ENCODE data around the gene ABCC8.

Gene ABCC8

DNA sequence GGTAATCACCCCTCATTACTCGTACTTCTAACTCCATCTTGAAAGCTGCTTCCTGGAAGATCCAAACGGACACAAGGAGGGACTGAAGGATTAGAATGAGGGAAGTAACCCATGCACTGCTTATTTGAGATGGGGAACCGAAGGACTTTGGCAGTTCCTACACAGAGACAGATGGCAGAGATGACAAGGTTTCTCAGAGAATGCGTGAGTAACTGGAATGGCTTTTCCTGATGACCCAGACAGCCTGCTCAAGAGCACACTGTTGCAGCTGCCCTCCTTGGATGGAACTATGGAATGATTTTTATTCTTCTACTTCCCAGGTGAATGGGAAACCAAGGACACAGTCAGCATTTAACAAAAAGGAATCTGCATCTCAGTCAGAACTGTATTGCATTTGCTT is 95.5 kb downstream of the ABCC8 start:
- no peak overlapping the region for H3K4me3 ChIP-seq (ENCODE audit: low read depth, low read length, poor library complexity, severe bottlenecking)
- peaks cover 11% of the 10 kb centered on the region for H3K4me1 ChIP-seq (ENCODE audit: insufficient read depth, low read length, severe bottlenecking)
- H3K27me3 ChIP-seq (ENCODE audit: insufficient read depth, low read length), result no peaks in the 10 kb centered on the region
- no peak overlapping the region for H2AFZ ChIP-seq (ENCODE audit: low read length)
- peaks cover 67% of the 10 kb centered on the region for H3K36me3 ChIP-seq (ENCODE audit: insufficient read depth, low read length)
- TF ChIP-seq, protein P1, sequence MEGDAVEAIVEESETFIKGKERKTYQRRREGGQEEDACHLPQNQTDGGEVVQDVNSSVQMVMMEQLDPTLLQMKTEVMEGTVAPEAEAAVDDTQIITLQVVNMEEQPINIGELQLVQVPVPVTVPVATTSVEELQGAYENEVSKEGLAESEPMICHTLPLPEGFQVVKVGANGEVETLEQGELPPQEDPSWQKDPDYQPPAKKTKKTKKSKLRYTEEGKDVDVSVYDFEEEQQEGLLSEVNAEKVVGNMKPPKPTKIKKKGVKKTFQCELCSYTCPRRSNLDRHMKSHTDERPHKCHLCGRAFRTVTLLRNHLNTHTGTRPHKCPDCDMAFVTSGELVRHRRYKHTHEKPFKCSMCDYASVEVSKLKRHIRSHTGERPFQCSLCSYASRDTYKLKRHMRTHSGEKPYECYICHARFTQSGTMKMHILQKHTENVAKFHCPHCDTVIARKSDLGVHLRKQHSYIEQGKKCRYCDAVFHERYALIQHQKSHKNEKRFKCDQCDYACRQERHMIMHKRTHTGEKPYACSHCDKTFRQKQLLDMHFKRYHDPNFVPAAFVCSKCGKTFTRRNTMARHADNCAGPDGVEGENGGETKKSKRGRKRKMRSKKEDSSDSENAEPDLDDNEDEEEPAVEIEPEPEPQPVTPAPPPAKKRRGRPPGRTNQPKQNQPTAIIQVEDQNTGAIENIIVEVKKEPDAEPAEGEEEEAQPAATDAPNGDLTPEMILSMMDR (IDR thresholded peaks at IDR 0.05; ENCODE audit: low read length), result no peak
- no peak for TF ChIP-seq EZH2 (IDR thresholded peaks at IDR 0.05; ENCODE audit: borderline replicate concordance, low read length)
- no peaks in the 10 kb centered on the region for H3K79me2 ChIP-seq (ENCODE audit: insufficient read depth, low read length)
- H3K27ac ChIP-seq (ENCODE audit: low read depth, low read length, poor library complexity, severe bottlenecking), result no peak overlapping the region
- H3K4me2 ChIP-seq (ENCODE audit: low read length), result no peak overlapping the region
- no peaks in the 10 kb centered on the region for H3K9me2 ChIP-seq (ENCODE audit: low read depth, low read length)
- no peak overlapping the region for H3K9ac ChIP-seq (ENCODE audit: low read length)
- H4K20me1 ChIP-seq (ENCODE audit: insufficient read depth, low read length), result no peaks in the 10 kb centered on the region
- no peaks in the 10 kb centered on the region for H3F3A ChIP-seq (ENCODE audit: insufficient read depth, low read length)
- 0 out of 2 replicates have a peak, but pooled peaks cover 4% of the 10 kb centered on the region for H3K9me3 ChIP-seq (ENCODE audit: low read length)

DNA sequence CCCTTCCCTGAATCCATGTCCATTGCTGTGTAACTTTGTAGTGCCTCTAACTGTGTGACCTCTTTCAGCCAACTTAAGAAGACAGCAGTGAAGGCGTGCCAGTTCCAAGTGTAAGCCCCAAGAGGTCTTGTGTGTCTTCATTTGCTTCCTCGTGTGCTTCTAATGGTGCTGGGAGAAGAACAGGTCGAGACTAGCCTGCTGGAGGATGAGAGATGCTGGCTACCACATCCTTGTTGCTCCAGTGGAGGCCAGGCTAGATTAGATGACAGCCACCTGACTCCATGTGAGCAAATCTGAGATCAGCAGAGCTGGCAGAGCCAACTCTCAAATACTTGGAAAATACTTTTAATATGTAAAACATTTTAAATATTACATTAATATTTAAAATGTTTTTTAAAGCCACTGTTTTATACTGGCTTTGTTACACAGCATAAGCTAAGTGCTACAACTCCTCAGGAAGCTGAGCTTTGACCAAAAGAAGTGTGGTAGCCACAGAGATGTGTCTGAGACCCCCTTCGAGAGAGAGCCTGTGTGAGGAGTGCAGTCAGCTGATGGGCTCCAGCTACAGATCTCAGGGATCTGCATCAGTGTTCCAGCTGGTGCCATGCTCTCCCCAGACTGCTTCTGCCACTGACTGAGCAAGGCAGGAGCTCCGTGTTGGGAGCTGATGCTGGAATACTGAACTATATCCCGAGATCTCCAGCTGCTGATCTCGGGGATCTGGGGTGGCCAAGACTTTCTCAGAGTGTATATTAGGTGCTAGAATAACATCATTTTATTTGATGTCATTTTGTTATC is 97.1 kb downstream of the ABCC8 start:
- Histone ChIP-seq H3K79me2 (ENCODE audit: insufficient read depth, low read length) (no peaks in the 10 kb centered on the region), H3F3A (ENCODE audit: insufficient read depth, low read length) (no peaks in the 10 kb centered on the region)

DNA sequence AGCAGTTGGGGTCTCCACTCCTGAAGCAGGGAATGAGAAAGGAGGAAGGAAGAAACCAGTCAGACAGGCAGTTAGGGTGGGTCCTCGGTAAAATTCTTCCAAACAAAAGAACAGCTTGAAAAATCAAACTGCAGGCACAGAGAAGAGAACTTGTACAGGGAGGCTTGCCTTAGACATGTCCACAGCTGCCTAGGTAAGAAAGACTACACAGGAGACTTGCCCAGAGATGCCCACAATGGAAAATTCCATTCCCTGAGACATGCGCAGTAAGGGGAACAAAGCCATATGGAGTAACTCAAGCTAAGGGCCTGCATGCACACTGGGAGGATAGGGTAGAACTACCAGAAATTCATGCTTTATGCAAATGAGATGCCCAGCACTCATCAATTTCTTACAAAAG is 98.0 kb downstream of the ABCC8 start:
- Histone ChIP-seq H3K4me3 (ENCODE audit: low read depth, low read length, poor library complexity, severe bottlenecking) (no peak overlapping the region), H3K9me2 (ENCODE audit: low read depth, low read length) (no peaks in the 10 kb centered on the region), H2AFZ (ENCODE audit: low read length) (no peak overlapping the region), H3K4me2 (ENCODE audit: low read length) (no peak overlapping the region), H3K36me3 (ENCODE audit: insufficient read depth, low read length) (peaks cover 91% of the 10 kb centered on the region), H3K79me2 (ENCODE audit: insufficient read depth, low read length) (no peaks in the 10 kb centered on the region), H3K9me3 (ENCODE audit: low read length) (0 out of 2 replicates have a peak, but pooled peaks cover 9% of the 10 kb centered on the region), H4K20me1 (ENCODE audit: insufficient read depth, low read length) (no peaks in the 10 kb centered on the region), H3K4me1 (ENCODE audit: insufficient read depth, low read length, severe bottlenecking) (no peaks in the 10 kb centered on the region), H3K27me3 (ENCODE audit: insufficient read depth, low read length) (no peaks in the 10 kb centered on the region), H3F3A (ENCODE audit: insufficient read depth, low read length) (no peaks in the 10 kb centered on the region), H3K9ac (ENCODE audit: low read length) (no peak overlapping the region), H3K27ac (ENCODE audit: low read depth, low read length, poor library complexity, severe bottlenecking) (no peak overlapping the region)
- TF ChIP-seq, protein P1 (IDR thresholded peaks at IDR 0.05; ENCODE audit: low read length), result no peak
- TF ChIP-seq EZH2 (IDR thresholded peaks at IDR 0.05; ENCODE audit: borderline replicate concordance, low read length), result no peak

More for the DNA sequence above, 97.1 kb downstream of the ABCC8 start:
- Histone ChIP-seq H4K20me1 (ENCODE audit: insufficient read depth, low read length) (no peaks in the 10 kb centered on the region), H3K9me3 (ENCODE audit: low read length) (0 out of 2 replicates have a peak, but pooled peaks cover 9% of the 10 kb centered on the region), H3K27me3 (ENCODE audit: insufficient read depth, low read length) (no peaks in the 10 kb centered on the region), H3K27ac (ENCODE audit: low read depth, low read length, poor library complexity, severe bottlenecking) (no peak overlapping the region), H3K4me2 (ENCODE audit: low read length) (no peak overlapping the region), H3K36me3 (ENCODE audit: insufficient read depth, low read length) (peaks cover 82% of the 10 kb centered on the region), H2AFZ (ENCODE audit: low read length) (no peak overlapping the region), H3K4me3 (ENCODE audit: low read depth, low read length, poor library complexity, severe bottlenecking) (no peak overlapping the region), H3K9ac (ENCODE audit: low read length) (no peak overlapping the region), H3K9me2 (ENCODE audit: low read depth, low read length) (no peaks in the 10 kb centered on the region), H3K4me1 (ENCODE audit: insufficient read depth, low read length, severe bottlenecking) (no peaks in the 10 kb centered on the region)
- TF ChIP-seq EZH2 (IDR thresholded peaks at IDR 0.05; ENCODE audit: borderline replicate concordance, low read length), result no peak
- TF ChIP-seq, protein P1 (IDR thresholded peaks at IDR 0.05; ENCODE audit: low read length), result no peak

Data from OCI-LY1 (cell line).